ENCODE data around the gene ANO2.

The ANO2 gene

DNA sequence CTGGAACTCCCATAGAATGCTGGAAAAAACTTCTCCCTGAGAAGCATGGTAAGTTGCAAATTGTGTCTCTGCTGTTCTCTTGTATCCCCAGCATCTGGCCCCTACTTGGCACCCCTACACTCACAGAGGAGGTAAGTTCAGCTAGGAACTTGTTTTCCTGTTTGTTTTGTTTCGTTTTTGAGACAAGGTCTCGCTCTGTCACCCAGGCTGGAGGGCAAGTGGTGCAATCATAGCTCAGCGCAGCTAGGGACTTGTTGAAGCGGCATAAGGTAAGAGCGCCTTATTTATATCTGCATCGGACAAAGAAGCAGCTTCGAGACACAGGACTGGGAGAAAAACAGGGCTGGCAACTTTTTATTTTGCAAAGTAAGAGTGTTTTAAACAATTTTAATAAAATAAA is 18.5 kb upstream of the ANO2 start:
- Histone ChIP-seq H3K27ac (ENCODE audit: low read depth, low read length) (no peak overlapping the region), H3K27me3 (ENCODE audit: insufficient read depth, low read length) (peaks cover 14% of the 10 kb centered on the region), H3K4me3 (ENCODE audit: low read depth, low read length) (no peak overlapping the region), H3K4me1 (ENCODE audit: control insufficient read depth, insufficient read depth, low read length, unreplicated experiment) (no peaks in the 10 kb centered on the region), H2AFZ (ENCODE audit: low read length, unreplicated experiment) (no peak overlapping the region), H3K79me2 (ENCODE audit: control insufficient read depth, insufficient read depth, low read length, unreplicated experiment) (no peaks in the 10 kb centered on the region), H3K36me3 (ENCODE audit: insufficient read depth, low read length) (no peaks in the 10 kb centered on the region)

DNA sequence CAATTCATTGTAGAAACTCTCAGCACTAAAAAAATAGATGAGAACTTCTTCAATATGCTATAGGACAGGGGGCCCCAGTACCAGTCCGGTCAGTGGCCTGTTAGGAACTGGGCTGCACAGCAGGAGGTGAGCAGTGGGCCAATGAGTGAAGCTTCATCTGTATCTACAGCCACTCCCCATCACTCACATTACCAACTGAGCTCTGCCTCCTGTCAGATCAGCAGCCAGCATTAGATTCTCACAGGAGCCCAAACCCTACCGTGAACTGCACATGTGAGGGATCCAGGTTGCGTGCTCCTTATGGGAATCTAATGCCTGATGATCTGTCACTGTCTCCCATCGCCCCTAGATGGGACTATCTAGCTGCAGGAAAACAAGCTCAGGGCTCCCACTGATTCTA is 15.7 kb upstream of the ANO2 start:
- Histone ChIP-seq H3K4me3 (ENCODE audit: low read depth, low read length) (no peak overlapping the region), H3K36me3 (ENCODE audit: insufficient read depth, low read length) (no peaks in the 10 kb centered on the region), H3K27ac (ENCODE audit: low read depth, low read length) (no peak overlapping the region)

DNA sequence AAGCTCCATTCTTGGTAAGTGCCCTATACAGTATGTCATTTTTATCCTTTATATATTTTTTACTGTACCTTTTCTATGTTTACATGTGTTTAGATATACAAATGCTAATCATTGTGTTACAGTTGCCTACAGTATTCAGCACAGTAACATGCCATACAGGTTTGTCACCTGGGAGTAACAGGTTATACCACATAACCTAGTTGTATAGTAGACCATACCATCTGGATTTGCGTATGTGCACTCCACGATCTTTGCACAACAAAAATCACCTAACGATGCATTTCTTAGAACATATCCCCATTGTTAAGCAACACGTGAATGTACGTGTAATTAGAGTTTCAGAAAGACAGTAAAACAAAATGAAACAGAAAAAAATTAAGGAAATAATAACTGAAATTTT is 11.9 kb upstream of the ANO2 start:
- H3K27me3 ChIP-seq (ENCODE audit: insufficient read depth, low read length): peaks cover 35% of the 10 kb centered on the region
- H3K4me3 ChIP-seq (ENCODE audit: low read depth, low read length): no peak overlapping the region
- no peaks in the 10 kb centered on the region for H3K79me2 ChIP-seq (ENCODE audit: control insufficient read depth, insufficient read depth, low read length, unreplicated experiment)
- H2AFZ ChIP-seq (ENCODE audit: low read length, unreplicated experiment): no peak overlapping the region
- no peaks in the 10 kb centered on the region for H3K36me3 ChIP-seq (ENCODE audit: insufficient read depth, low read length)
- H3K27ac ChIP-seq (ENCODE audit: low read depth, low read length): no peak overlapping the region
- H3K4me1 ChIP-seq (ENCODE audit: control insufficient read depth, insufficient read depth, low read length, unreplicated experiment): no peaks in the 10 kb centered on the region

More for the DNA sequence above, 15.7 kb upstream of the ANO2 start:
- H3K27me3 ChIP-seq (ENCODE audit: insufficient read depth, low read length): peaks cover 21% of the 10 kb centered on the region
- no peak overlapping the region for H2AFZ ChIP-seq (ENCODE audit: low read length, unreplicated experiment)
- no peaks in the 10 kb centered on the region for H3K79me2 ChIP-seq (ENCODE audit: control insufficient read depth, insufficient read depth, low read length, unreplicated experiment)
- no peaks in the 10 kb centered on the region for H3K4me1 ChIP-seq (ENCODE audit: control insufficient read depth, insufficient read depth, low read length, unreplicated experiment)

DNA sequence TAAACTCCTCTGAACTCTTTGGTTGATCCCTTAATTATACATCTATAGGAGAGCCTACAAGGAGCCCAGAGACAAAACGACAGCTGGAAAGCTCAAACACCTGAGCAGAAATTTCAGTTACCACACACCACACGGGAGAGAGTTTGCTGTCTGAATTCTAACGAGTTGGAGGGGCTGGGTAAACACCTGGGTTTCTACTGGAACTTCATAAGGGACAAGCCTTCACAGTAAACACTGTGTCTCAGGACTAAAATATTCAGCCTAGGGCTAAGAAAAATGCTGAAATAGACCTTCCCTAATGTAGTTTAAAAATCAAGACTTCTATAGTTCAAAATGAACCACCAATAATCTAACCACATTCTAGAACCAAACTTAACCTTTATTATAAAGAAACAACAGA is 9.6 kb upstream of the ANO2 start:
- Histone ChIP-seq H3K27ac (ENCODE audit: low read depth, low read length) (no peak overlapping the region), H3K27me3 (ENCODE audit: insufficient read depth, low read length) (peaks cover 50% of the 10 kb centered on the region), H2AFZ (ENCODE audit: low read length, unreplicated experiment) (no peak overlapping the region), H3K79me2 (ENCODE audit: control insufficient read depth, insufficient read depth, low read length, unreplicated experiment) (no peaks in the 10 kb centered on the region), H3K4me3 (ENCODE audit: low read depth, low read length) (no peak overlapping the region), H3K36me3 (ENCODE audit: insufficient read depth, low read length) (no peaks in the 10 kb centered on the region), H3K4me1 (ENCODE audit: control insufficient read depth, insufficient read depth, low read length, unreplicated experiment) (no peaks in the 10 kb centered on the region)

DNA sequence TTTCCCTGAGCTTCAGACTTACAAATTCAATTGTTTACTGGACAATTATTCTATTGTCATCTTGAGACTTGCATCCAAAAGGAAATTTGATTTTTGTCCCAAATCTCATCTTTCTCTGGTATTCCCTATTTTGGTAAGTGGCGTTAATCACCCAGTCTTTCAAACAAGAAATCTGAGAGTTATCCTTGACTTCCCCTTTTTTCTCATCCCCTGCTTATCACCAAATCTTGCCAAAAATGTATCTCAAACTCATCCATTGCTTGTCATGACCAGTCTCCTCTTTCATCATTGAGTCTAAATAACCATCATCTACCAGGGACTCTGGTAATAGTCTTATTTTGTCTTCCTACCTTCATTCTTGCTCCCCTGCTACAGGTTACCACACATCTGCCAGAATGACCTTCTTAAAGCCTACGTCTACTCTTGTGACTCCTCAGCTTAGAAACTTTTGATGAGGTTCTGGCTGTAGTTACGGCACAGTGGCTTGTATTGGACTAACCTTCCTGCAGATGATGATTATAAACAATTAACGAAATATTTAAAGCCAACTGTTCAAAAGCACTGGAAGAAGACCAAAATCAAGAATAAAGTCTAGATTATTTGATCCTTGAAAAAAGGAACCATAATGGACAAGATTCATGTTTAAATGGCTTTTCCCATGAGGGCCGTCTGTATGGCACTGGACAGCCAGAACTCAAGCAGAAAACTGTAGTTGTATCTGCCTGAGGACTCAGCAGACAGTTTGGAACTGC is 9.0 kb upstream of the ANO2 start:
- Histone ChIP-seq H2AFZ (ENCODE audit: low read length, unreplicated experiment) (no peak overlapping the region), H3K27me3 (ENCODE audit: insufficient read depth, low read length) (peaks cover 56% of the 10 kb centered on the region), H3K36me3 (ENCODE audit: insufficient read depth, low read length) (no peaks in the 10 kb centered on the region), H3K27ac (ENCODE audit: low read depth, low read length) (no peak overlapping the region), H3K4me3 (ENCODE audit: low read depth, low read length) (no peak overlapping the region), H3K79me2 (ENCODE audit: control insufficient read depth, insufficient read depth, low read length, unreplicated experiment) (no peaks in the 10 kb centered on the region), H3K4me1 (ENCODE audit: control insufficient read depth, insufficient read depth, low read length, unreplicated experiment) (no peaks in the 10 kb centered on the region)

DNA sequence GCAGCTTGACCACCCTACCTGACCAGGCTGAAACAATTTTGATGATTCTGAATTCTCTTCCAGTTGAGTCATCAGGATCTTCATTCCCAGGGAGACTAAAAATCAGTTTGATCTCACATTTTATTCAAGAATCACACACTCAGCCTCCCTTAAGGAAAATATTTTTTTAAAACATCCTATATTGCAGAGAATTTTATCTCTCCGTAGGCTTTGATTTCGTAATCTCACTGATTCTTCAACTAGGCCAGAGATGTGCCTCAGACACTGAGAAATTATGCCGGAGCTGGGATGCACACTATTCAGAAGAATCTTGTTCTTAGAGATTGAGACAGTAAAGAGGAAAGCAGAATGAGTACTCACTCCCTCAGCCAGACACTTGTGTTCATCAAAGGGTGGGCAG is 7.0 kb upstream of the ANO2 start:
- no peaks in the 10 kb centered on the region for H3K79me2 ChIP-seq (ENCODE audit: control insufficient read depth, insufficient read depth, low read length, unreplicated experiment)
- H3K27ac ChIP-seq (ENCODE audit: low read depth, low read length): no peak overlapping the region
- H2AFZ ChIP-seq (ENCODE audit: low read length, unreplicated experiment): no peak overlapping the region
- H3K4me3 ChIP-seq (ENCODE audit: low read depth, low read length): no peak overlapping the region
- no peaks in the 10 kb centered on the region for H3K4me1 ChIP-seq (ENCODE audit: control insufficient read depth, insufficient read depth, low read length, unreplicated experiment)
- no peaks in the 10 kb centered on the region for H3K36me3 ChIP-seq (ENCODE audit: insufficient read depth, low read length)
- peaks cover 64% of the 10 kb centered on the region for H3K27me3 ChIP-seq (ENCODE audit: insufficient read depth, low read length)

DNA sequence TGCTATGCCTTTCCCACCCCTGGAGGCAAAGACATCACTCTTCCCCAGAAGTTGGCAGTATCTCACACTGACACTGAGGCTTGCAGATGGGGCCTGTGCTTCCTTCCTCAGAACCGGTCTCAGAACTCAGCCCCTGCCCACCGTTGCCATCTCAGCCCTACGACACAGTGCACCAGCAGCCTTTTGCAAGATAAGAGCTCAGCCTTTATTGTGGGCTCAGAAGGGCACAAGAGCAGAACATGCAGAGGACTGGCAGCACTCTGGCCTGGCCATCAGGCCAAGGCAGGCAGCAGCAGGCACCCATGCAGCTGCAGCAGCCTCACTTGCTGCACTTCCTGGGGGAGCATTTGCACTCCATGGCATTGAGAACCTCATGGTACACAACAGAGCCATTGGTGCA is 3.6 kb upstream of the ANO2 start:
- Histone ChIP-seq H3K79me2 (ENCODE audit: control insufficient read depth, insufficient read depth, low read length, unreplicated experiment) (no peaks in the 10 kb centered on the region), H3K36me3 (ENCODE audit: insufficient read depth, low read length) (no peaks in the 10 kb centered on the region), H3K27ac (ENCODE audit: low read depth, low read length) (no peak overlapping the region), H3K4me1 (ENCODE audit: control insufficient read depth, insufficient read depth, low read length, unreplicated experiment) (no peaks in the 10 kb centered on the region), H2AFZ (ENCODE audit: low read length, unreplicated experiment) (no peak overlapping the region), H3K27me3 (ENCODE audit: insufficient read depth, low read length) (peaks cover 87% of the 10 kb centered on the region), H3K4me3 (ENCODE audit: low read depth, low read length) (no peak overlapping the region)

DNA sequence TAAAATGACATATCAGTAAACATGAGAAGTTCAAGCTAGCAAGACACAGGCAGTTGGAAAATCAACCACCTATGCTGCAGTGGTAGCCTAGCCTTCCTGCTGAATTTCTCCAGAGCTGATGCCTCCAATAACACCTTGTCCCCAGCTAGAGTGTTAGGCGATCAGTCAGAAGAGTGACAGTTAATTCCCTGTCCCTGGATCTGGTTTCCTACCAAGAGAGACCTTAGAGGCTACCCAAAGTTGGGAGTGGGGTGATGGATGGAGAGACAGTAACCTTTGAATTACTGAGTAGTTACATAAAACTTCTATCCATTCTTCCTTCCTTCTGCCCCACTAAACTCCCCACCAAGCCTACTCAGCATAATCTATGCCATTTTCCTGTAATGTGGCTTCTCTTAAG is 1.9 kb upstream of the ANO2 start:
- Histone ChIP-seq H3K79me2 (ENCODE audit: control insufficient read depth, insufficient read depth, low read length, unreplicated experiment) (no peaks in the 10 kb centered on the region), H2AFZ (ENCODE audit: low read length, unreplicated experiment) (no peak overlapping the region), H3K4me3 (ENCODE audit: low read depth, low read length) (no peak overlapping the region), H3K27me3 (ENCODE audit: insufficient read depth, low read length) (peaks cover 90% of the 10 kb centered on the region), H3K36me3 (ENCODE audit: insufficient read depth, low read length) (no peaks in the 10 kb centered on the region), H3K27ac (ENCODE audit: low read depth, low read length) (no peak overlapping the region), H3K4me1 (ENCODE audit: control insufficient read depth, insufficient read depth, low read length, unreplicated experiment) (no peaks in the 10 kb centered on the region)

DNA sequence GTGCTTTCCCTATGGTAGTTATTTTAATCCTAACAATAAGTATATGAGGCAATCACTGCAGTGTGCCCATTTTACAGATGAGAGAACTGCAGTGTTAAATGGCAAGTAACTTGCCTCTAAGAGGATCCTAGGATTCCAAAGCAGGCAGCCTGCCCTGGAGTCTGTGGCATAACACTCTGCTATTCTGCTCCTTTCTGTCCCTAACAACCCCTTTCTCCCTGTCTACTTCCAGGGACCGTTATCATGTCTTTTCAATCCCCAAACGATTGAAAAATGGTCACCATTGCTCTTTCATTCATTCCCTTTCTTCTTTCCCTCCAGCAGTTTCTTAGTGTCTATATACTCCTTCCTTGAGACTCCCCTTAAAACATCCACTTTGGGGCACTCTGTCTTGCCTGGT is 1.3 kb upstream of the ANO2 start:
- Histone ChIP-seq H3K4me1 (ENCODE audit: control insufficient read depth, insufficient read depth, low read length, unreplicated experiment) (no peaks in the 10 kb centered on the region), H3K79me2 (ENCODE audit: control insufficient read depth, insufficient read depth, low read length, unreplicated experiment) (no peaks in the 10 kb centered on the region), H3K36me3 (ENCODE audit: insufficient read depth, low read length) (no peaks in the 10 kb centered on the region), H2AFZ (ENCODE audit: low read length, unreplicated experiment) (no peak overlapping the region), H3K27ac (ENCODE audit: low read depth, low read length) (no peak overlapping the region), H3K27me3 (ENCODE audit: insufficient read depth, low read length) (peaks cover 85% of the 10 kb centered on the region), H3K4me3 (ENCODE audit: low read depth, low read length) (no peak overlapping the region)

DNA sequence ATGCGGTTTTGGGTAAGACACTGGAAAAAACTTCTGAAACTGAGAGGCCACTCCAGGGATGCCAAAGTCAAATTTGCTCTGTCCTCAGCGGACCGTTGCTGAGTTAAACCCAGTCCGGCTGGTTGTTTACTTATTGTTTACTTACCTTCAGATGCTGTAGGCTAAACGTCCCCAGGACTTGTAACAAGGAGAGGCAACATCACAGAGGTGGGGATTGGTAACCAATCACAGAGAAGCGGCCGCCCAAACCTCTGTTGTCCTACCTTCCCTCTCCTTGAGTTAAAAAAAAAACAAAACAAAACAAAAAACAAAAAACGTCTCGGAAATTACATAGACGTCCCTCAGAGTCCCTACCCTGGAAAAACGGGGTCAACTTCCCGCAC is 380 bp downstream of the ANO2 start:
- peaks cover 74% of the 10 kb centered on the region for H3K27me3 ChIP-seq (ENCODE audit: insufficient read depth, low read length)
- H3K36me3 ChIP-seq (ENCODE audit: insufficient read depth, low read length): no peaks in the 10 kb centered on the region
- no peaks in the 10 kb centered on the region for H3K79me2 ChIP-seq (ENCODE audit: control insufficient read depth, insufficient read depth, low read length, unreplicated experiment)
- peak overlapping the region; percentile 56 for H3K4me3 ChIP-seq (ENCODE audit: low read depth, low read length)
- no peak overlapping the region for H2AFZ ChIP-seq (ENCODE audit: low read length, unreplicated experiment)
- H3K4me1 ChIP-seq (ENCODE audit: control insufficient read depth, insufficient read depth, low read length, unreplicated experiment): no peaks in the 10 kb centered on the region
- H3K27ac ChIP-seq (ENCODE audit: low read depth, low read length): no peak overlapping the region

DNA sequence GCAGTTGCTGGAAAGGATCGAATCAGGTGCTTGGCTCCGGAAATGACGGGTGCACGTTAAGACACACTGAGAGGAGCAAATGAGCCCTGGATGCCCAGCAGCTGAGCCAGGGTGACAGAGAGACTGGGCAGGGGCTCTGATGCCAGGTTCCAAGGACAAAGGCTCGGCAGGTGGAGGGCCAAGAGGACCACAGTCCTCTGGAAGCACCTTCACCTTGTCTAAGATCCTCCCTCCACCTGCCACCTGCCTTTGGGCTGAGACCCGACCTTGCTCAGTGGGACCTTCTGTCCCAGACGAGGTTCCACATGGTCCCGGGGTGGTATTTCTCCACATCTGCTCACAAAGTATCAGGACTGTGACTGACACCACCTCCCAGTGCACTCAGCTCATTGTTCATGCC is 1.0 kb downstream of the ANO2 start:
- Histone ChIP-seq H3K27me3 (ENCODE audit: insufficient read depth, low read length) (peaks cover 69% of the 10 kb centered on the region), H3K4me1 (ENCODE audit: control insufficient read depth, insufficient read depth, low read length, unreplicated experiment) (no peaks in the 10 kb centered on the region), H3K4me3 (ENCODE audit: low read depth, low read length) (no peak overlapping the region), H3K27ac (ENCODE audit: low read depth, low read length) (no peak overlapping the region), H3K36me3 (ENCODE audit: insufficient read depth, low read length) (no peaks in the 10 kb centered on the region), H3K79me2 (ENCODE audit: control insufficient read depth, insufficient read depth, low read length, unreplicated experiment) (no peaks in the 10 kb centered on the region), H2AFZ (ENCODE audit: low read length, unreplicated experiment) (no peak overlapping the region)
